GM12878 (cell line): ENCODE measurements around the gene NLRP6. TPM values are rescaled to one million over a fixed set of nuclear protein-coding genes. Genes with fewer than 3 reads are reported as not detected.

ENCODE experiments used
- ATAC-seq: fragments of 200-7000 bp; cut with Tn5 transposase; 3 replicates; pipeline ENCODE4 v1.9.1; 2020; ENCODE audit warnings: mild to moderate bottlenecking, moderate library complexity
- BruUV-seq: library from RNA; stranded (reverse); fragments of 400-500 nt; replicated peaks from 2 replicates; lab custom pipeline; 2021; lab: Mats Ljungman, UMichigan
- CTCF ChIA-PET: fragments of 300-600 bp; sonication (Branson Sonifier 250); formaldehyde crosslinking; extraction: SDS; loops from one replicate; lab custom pipeline; 2021; ENCODE audit warnings: inconsistent platforms; lab: Yijun Ruan, JAX
- POLR2A ChIA-PET: fragments of 350-600 bp; formaldehyde crosslinking; extraction: SDS; loops from one replicate; lab custom pipeline; 2021; ENCODE audit warnings: inconsistent platforms; lab: Charles Lee
- RAD21 ChIA-PET: fragments of 300-600 bp; sonication (Branson Sonifier 250); formaldehyde crosslinking; loops from one replicate; lab custom pipeline; 2023; ENCODE audit warnings: antibody characterized with exemption; ENCODE audit not compliant: unreplicated experiment; lab: Charles Lee
- SMC1A ChIA-PET: fragments of 300-600 bp; sonication (Branson Sonifier 250); formaldehyde crosslinking; loops from one replicate; lab custom pipeline; 2023; ENCODE audit not compliant: unreplicated experiment, uncharacterized antibody; lab: Charles Lee
- DNase-seq: peaks from one replicate; pipeline ENCODE4 v3.0.0-alpha.2; 2011; ENCODE audit warnings: low read depth, low spot score
- FAIRE-seq: peaks from 3 replicates; lab custom pipeline; 2011; peaks lifted over from hg19 to GRCh38; lab: Jason Lieb, UNC
- H2AFZ ChIP-seq: 2 replicates; pipeline ENCODE4 v1.6.0; 2011; ENCODE audit warnings: low read depth, low read length, control low read depth; ENCODE audit not compliant: control insufficient read depth
- H3K27ac ChIP-seq: 2 replicates; pipeline ENCODE4 v1.5.1; 2011; ENCODE audit warnings: control low read depth; ENCODE audit not compliant: control insufficient read depth, insufficient read depth
- H3K27me3 ChIP-seq, 2 experiments: replicated peaks in 1 of 2; 2 replicates each; pipeline versions ENCODE4 v1.6.0 to v1.6.1; 2011; ENCODE audit warnings: low read length in 1 of 2; ENCODE audit not compliant: control insufficient read depth in 2 of 2, insufficient read depth in 2 of 2
- H3K36me3 ChIP-seq, 2 experiments: 2 replicates each; pipeline ENCODE4 v1.5.1; 2011; ENCODE audit warnings: low read length in 1 of 2; ENCODE audit not compliant: control insufficient read depth in 2 of 2, insufficient read depth in 2 of 2
- H3K4me1 ChIP-seq: 2 replicates; pipeline ENCODE4 v1.6.1; 2011; ENCODE audit warnings: mild to moderate bottlenecking, low read length, moderate library complexity, mixed read lengths; ENCODE audit not compliant: control insufficient read depth, insufficient read depth
- H3K4me2 ChIP-seq: 2 replicates; pipeline ENCODE4 v1.6.0; 2011; ENCODE audit warnings: control low read depth; ENCODE audit not compliant: control insufficient read depth, insufficient read depth
- H3K4me3 ChIP-seq: fragments of 200-600 bp; sonication (generic); 2 replicates; pipeline ENCODE4 v1.5.1; 2016
- H3K79me2 ChIP-seq: 2 replicates; pipeline ENCODE4 v1.6.0; 2011; ENCODE audit warnings: low read length; ENCODE audit not compliant: control insufficient read depth, insufficient read depth
- H3K9ac ChIP-seq: 2 replicates; pipeline ENCODE4 v1.8.0; 2011; ENCODE audit warnings: low read length, control low read depth, mixed read lengths; ENCODE audit not compliant: control insufficient read depth, insufficient read depth
- H3K9me3 ChIP-seq: replicated peaks from 3 replicates; pipeline ENCODE4 v1.5.1; 2011; ENCODE audit warnings: mild to moderate bottlenecking, low read length; ENCODE audit not compliant: control insufficient read depth, insufficient read depth
- H4K20me1 ChIP-seq: 2 replicates; pipeline ENCODE4 v1.6.0; 2011; ENCODE audit not compliant: control insufficient read depth, insufficient read depth
- BRCA1 ChIP-seq: IDR thresholded peaks from 2 replicates; pipeline ENCODE4 v1.6.1; 2011; ENCODE audit warnings: low read depth, low read length, improper control_type of control experiment
- CBX3 ChIP-seq: fragments of 200-600 bp; sonication (generic); IDR thresholded peaks from 2 replicates; pipeline ENCODE4 v1.6.1; 2016; ENCODE audit warnings: low read depth, borderline replicate concordance
- E4F1 ChIP-seq: fragments of 450-650 bp; IDR thresholded peaks from 2 replicates; pipeline ENCODE4 v1.6.1; 2018; ENCODE audit warnings: borderline replicate concordance, mild to moderate bottlenecking; ENCODE audit not compliant: partially characterized antibody
- EED ChIP-seq: sonication (generic); IDR thresholded peaks from 2 replicates; pipeline ENCODE4 v1.6.1; 2016; ENCODE audit warnings: antibody characterized with exemption, low read depth
- EGR1 ChIP-seq, 2 experiments: IDR thresholded peaks; 1 replicate in 1 of 2; 2 replicates in 1 of 2; pipeline ENCODE4 v1.6.1; 2011 to 2012; ENCODE audit warnings: low read depth in 2 of 2, low read length in 2 of 2, borderline replicate concordance in 1 of 2, mild to moderate bottlenecking in 1 of 2, moderate library complexity in 1 of 2
- FOS ChIP-seq: IDR thresholded peaks from 3 replicates; pipeline ENCODE4 v1.6.1; 2011; ENCODE audit warnings: borderline replicate concordance; ENCODE audit not compliant: insufficient read length; ENCODE audit errors: extremely low read depth
- IRF4 ChIP-seq: IDR thresholded peaks from 2 replicates; pipeline ENCODE4 v1.6.1; 2011; ENCODE audit warnings: low read depth, low read length
- JUND ChIP-seq: IDR thresholded peaks from 2 replicates; pipeline ENCODE4 v1.6.1; 2012; ENCODE audit warnings: low read depth, mild to moderate bottlenecking, low read length, improper control_type of control experiment, moderate library complexity
- MEF2A ChIP-seq: IDR thresholded peaks from 2 replicates; pipeline ENCODE4 v1.6.1; 2011; ENCODE audit warnings: low read depth, mild to moderate bottlenecking, low read length, moderate library complexity; ENCODE audit not compliant: insufficient read depth
- NFXL1 ChIP-seq: fragments of 450-650 bp; IDR thresholded peaks from 2 replicates; pipeline ENCODE4 v1.6.1; 2017; ENCODE audit warnings: antibody characterized with exemption, mild to moderate bottlenecking, borderline replicate concordance
- PAX8 ChIP-seq: fragments of 450-650 bp; IDR thresholded peaks from 2 replicates; pipeline ENCODE4 v1.6.1; 2017; ENCODE audit warnings: mild to moderate bottlenecking, moderate library complexity
- RB1 ChIP-seq: fragments of 450-650 bp; formaldehyde crosslinking; IDR thresholded peaks from 2 replicates; pipeline ENCODE4 v1.6.1; 2017; ENCODE audit warnings: mild to moderate bottlenecking, borderline replicate concordance
- RELB ChIP-seq: fragments of 450-650 bp; IDR thresholded peaks from 2 replicates; pipeline ENCODE4 v1.6.1; 2017; ENCODE audit warnings: low read depth, mild to moderate bottlenecking, moderate library complexity
- RFX5 ChIP-seq: IDR thresholded peaks from 2 replicates; pipeline ENCODE4 v1.6.1; 2011; ENCODE audit warnings: low read depth, low read length, improper control_type of control experiment
- SMAD5 ChIP-seq: IDR thresholded peaks from 2 replicates; pipeline ENCODE4 v1.6.1; 2016; ENCODE audit warnings: antibody characterized with exemption, low read depth
- SUPT20H ChIP-seq: IDR thresholded peaks from 2 replicates; pipeline ENCODE4 v1.6.1; 2011; ENCODE audit warnings: low read depth, mild to moderate bottlenecking, low read length, moderate library complexity, borderline replicate concordance; ENCODE audit not compliant: control insufficient read depth
- TCF7 ChIP-seq: IDR thresholded peaks from 2 replicates; pipeline ENCODE4 v1.6.1; 2014; ENCODE audit warnings: antibody characterized with exemption, borderline replicate concordance
- USF1 ChIP-seq: IDR thresholded peaks from 2 replicates; pipeline ENCODE4 v1.6.1; 2011; ENCODE audit warnings: borderline replicate concordance, low read depth, mild to moderate bottlenecking, moderate library complexity, mixed read lengths, low read length; ENCODE audit not compliant: insufficient read depth; ENCODE audit errors: extremely low read length
- WGBS: methylation state at CpG from one replicate; pipeline ENCODE4 v1.1.6; 2016; ENCODE audit warnings: low lambda C conversion rate; ENCODE audit not compliant: insufficient replicate concordance, insufficient coverage; ENCODE audit errors: missing lambda C conversion rate; 5-methylcytosine and 5-hydroxymethylcytosine counted together
- in situ Hi-C: fragments of 300-500 bp; cut with MboI; formaldehyde crosslinking; loops from 9 replicates; pipeline ENCODE4 v1.14.3; 2018; ENCODE audit warnings: mixed read lengths
- intact Hi-C: fragments of 100-400 bp; cut with micrococcal nuclease; formaldehyde crosslinking; loops from one replicate; pipeline ENCODE4 v1.14.2; 2022; ENCODE audit not compliant: unreplicated experiment
- polyA plus RNA-seq, 11 experiments: library from polyadenylated mRNA; depleted of rRNA in 4 of 11; unstranded in 6 of 11; stranded (reverse) in 5 of 11; fragments of >200 nt; fragmentation: Nextera tagmentation in 4 of 11; fragmentation: Illumina TruSeq in 1 of 11; extraction: Ambion mirVana in 4 of 11; extraction: Trizol in 1 of 11; gene quantifications; 1 replicate in 1 of 11; 2 replicates in 10 of 11; pipeline versions ENCODE4 v1.2.1 to v1.2.3, GENCODE V29; 2011 to 2016; ENCODE audit warnings: inconsistent platforms in 2 of 11, missing spikeins in 2 of 11, low read depth in 1 of 11
- total RNA-seq, 4 experiments: library from RNA; depleted of rRNA in 3 of 4; stranded (reverse); fragments of >200 nt in 3 of 4; fragmentation: Illumina TruSeq in 1 of 4; extraction: Trizol in 1 of 4; gene quantifications; 2 replicates each; pipeline versions ENCODE4 v1.2.1 to v1.2.3, GENCODE V29; 2013 to 2021

NLRP6 gene
- total and polyA plus RNA-seq, 10 of the 15 experiments (the other 5 are each of a cell fraction or from before 2014, with no cell fraction given), result 0.03 to 0.11 TPM; not detected in 8

DNA sequence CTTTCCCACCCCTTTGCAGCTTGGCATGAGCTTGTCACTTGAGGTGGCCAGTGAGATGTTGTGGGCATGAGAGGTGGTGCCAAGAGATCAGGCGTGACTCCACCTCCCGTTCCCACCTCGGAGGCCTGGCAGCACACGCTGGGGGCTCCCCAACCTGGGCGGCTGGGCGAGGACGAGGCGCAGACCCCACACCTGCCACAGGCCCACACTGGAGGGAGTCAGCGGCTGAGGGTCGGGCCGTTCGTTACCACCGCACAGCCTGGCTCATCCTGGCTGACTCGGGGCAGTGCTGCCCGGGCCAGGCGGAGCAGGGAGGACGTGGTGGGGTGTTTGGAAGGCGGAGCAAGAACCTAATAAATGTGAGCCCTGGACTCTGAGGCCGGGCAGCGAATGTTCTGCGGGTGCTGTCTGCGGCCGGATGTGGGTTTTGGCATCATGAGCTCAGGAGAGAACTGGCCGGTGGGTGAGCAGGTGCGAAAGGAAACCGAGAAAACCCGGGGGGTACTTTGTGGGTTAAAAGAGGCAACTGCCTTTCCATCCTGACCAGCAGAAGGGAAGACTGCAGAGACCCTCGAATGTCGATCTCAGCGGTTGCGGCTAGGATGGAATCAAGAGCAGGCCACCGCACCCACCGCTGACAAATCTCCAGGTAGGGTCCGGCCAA lies 52.6 kb downstream of the NLRP6 start:
- ChIA-PET SMC1A (interaction anchor here (1.1 to 4.5 kb wide), 10 partner anchors 9 to 25 kb away, joined by 3 to 44 read pairs (median 16); no protein-coding TSS in a partner anchor), RAD21 (interaction anchor here (0.5 to 5.2 kb wide), 11 partner anchors 10 to 65 kb away, joined by 3 to 68 read pairs (median 8); no protein-coding TSS in a partner anchor), POLR2A (interaction anchor here (0.5 to 6.0 kb wide), 12 partner anchors 9 to 125 kb away, joined by 3 to 86 read pairs (median 15); partner anchors contain the start of genes BET1L, IFITM1 and RIC8A), CTCF (interaction anchor here (0.8 to 5.4 kb wide), 10 partner anchors 9 to 119 kb away, joined by 3 to 43 read pairs (median 12); partner anchors contain the start of genes IFITM2 and PTDSS2)
- BruUV-seq, result no TSS peak
- peaks cover 5% of the 10 kb centered on the region; the same call in 2 of the 3 replicates for H3K9me3 ChIP-seq
- no peaks in the 10 kb centered on the region for H4K20me1 ChIP-seq
- intact Hi-C loops, result loop anchor here (2.0 kb wide), 1 partner anchor 16 kb away; the partner anchor contains the start of gene IFITM1
- H3K79me2 ChIP-seq, result peaks cover 4% of the 10 kb centered on the region
- H3K27ac ChIP-seq, result peak overlapping the region; percentile 82
- H3K4me3 ChIP-seq, result no peak overlapping the region
- peak overlapping the region; percentile 24 for H2AFZ ChIP-seq
- H3K27me3 ChIP-seq, result no peaks in the 10 kb centered on the region
- WGBS, result 5% methylated on average over 34 of the region's 34 CpGs
- in situ Hi-C loops, result no loop called here
- peak overlapping the region; percentile 44; the same call in 1 of the 2 replicates for H3K9ac ChIP-seq
- H3K4me1 ChIP-seq, result peaks cover 48% of the 10 kb centered on the region
- FAIRE-seq (no peak), DNase-seq (no peak), ATAC-seq (peak; percentile 61)
- peak overlapping the region; percentile 89 for H3K4me2 ChIP-seq
- H3K36me3 ChIP-seq, result no peaks in the 10 kb centered on the region
- no peak for TF ChIP-seq JUND
- no peak for TF ChIP-seq RFX5
- TF ChIP-seq TCF7, result no peak
- TF ChIP-seq SMAD5, result no peak
- TF ChIP-seq CBX3, result no peak
- TF ChIP-seq MEF2A, result 0 out of 2 replicates have a peak, but pooled peaks have one; percentile 35
- 0 out of 2 replicates have a peak, but pooled peaks have one; percentile 28 for TF ChIP-seq IRF4
- TF ChIP-seq SUPT20H, result no peak
- no peak for TF ChIP-seq E4F1
- peak; percentile 40; the same call in 1 of the 2 replicates for TF ChIP-seq RELB
- no peak for TF ChIP-seq BRCA1
- no peak for TF ChIP-seq FOS
- TF ChIP-seq RB1, result no peak
- no peak for TF ChIP-seq NFXL1
- TF ChIP-seq PAX8, result no peak
- TF ChIP-seq EED, result peak; percentile 89
- TF ChIP-seq USF1, result no peak
- no peak for TF ChIP-seq EGR1 (IDR thresholded peaks at IDR 0.05; ENCODE audit: borderline replicate concordance in 1 of 2, low read depth in 2 of 2, low read length in 2 of 2)
